Mononuclear cell (primary cell): ENCODE measurements around the gene CDH3. TPM values are rescaled to one million over a fixed set of nuclear protein-coding genes. Genes with fewer than 3 reads are reported as not detected.

Experiments
- H3K27me3 ChIP-seq: 2 replicates; pipeline ENCODE4 v1.6.0; 2011; ENCODE audit warnings: low read length, control low read depth; ENCODE audit not compliant: insufficient read depth
- H3K4me1 ChIP-seq: 2 replicates; pipeline ENCODE4 v1.5.1; 2011; ENCODE audit warnings: mild to moderate bottlenecking, low read length, control low read depth; ENCODE audit not compliant: insufficient read depth
- H3K4me3 ChIP-seq: 2 replicates; pipeline ENCODE4 v1.5.1; 2011; ENCODE audit warnings: mild to moderate bottlenecking, low read length, moderate library complexity
- H3K9me3 ChIP-seq: 2 replicates; pipeline ENCODE4 v1.5.1; 2011; ENCODE audit warnings: low read depth, mild to moderate bottlenecking, control low read depth, low read length
- total RNA-seq: library from RNA; depleted of rRNA; stranded (reverse); fragments of >200 nt; gene quantifications from one replicate; pipeline ENCODE4 v1.2.3, GENCODE V29; 2012

CDH3 gene
- total RNA-seq, 1 donor = 0.10 TPM

- H3K27me3 ChIP-seq = peaks cover 55% of the 10 kb centered on the region
- H3K9me3 ChIP-seq = no peaks in the 10 kb centered on the region
- no peak overlapping the region for H3K4me3 ChIP-seq
These were observed 2.5 kb upstream of the CDH3 start for GRCh38 chr16:68642436-68643101.

GRCh38 chr16:68643227-68643626, 1.9 kb upstream of the CDH3 start:
- peaks cover 17% of the 10 kb centered on the region for H3K4me1 ChIP-seq
- no peaks in the 10 kb centered on the region for H3K9me3 ChIP-seq
- H3K4me3 ChIP-seq = no peak overlapping the region
- peaks cover 62% of the 10 kb centered on the region for H3K27me3 ChIP-seq

More at GRCh38 chr16:68642436-68643101, 2.5 kb upstream of the CDH3 start:
- H3K4me1 ChIP-seq = peaks cover 17% of the 10 kb centered on the region

GRCh38 chr16:68643847-68644246, 1.3 kb upstream of the CDH3 start:
- H3K9me3 ChIP-seq = no peaks in the 10 kb centered on the region
- H3K4me1 ChIP-seq = peaks cover 17% of the 10 kb centered on the region
- peaks cover 67% of the 10 kb centered on the region for H3K27me3 ChIP-seq
- H3K4me3 ChIP-seq = no peak overlapping the region

- Histone ChIP-seq H3K27me3 (peaks cover 71% of the 10 kb centered on the region), H3K4me3 (no peak overlapping the region), H3K4me1 (peaks cover 17% of the 10 kb centered on the region), H3K9me3 (no peaks in the 10 kb centered on the region)
These were observed 814 bp upstream of the CDH3 start for GRCh38 chr16:68644296-68644695.

GRCh38 chr16:68645494-68646388, 631 bp downstream of the CDH3 start:
- peaks cover 17% of the 10 kb centered on the region for H3K4me1 ChIP-seq
- no peak overlapping the region for H3K4me3 ChIP-seq
- peaks cover 71% of the 10 kb centered on the region for H3K27me3 ChIP-seq
- no peaks in the 10 kb centered on the region for H3K9me3 ChIP-seq

- peaks cover 68% of the 10 kb centered on the region for H3K27me3 ChIP-seq
- peaks cover 17% of the 10 kb centered on the region for H3K4me1 ChIP-seq
- no peaks in the 10 kb centered on the region for H3K9me3 ChIP-seq
- H3K4me3 ChIP-seq = no peak overlapping the region
These were observed 2.0 kb downstream of the CDH3 start for GRCh38 chr16:68646953-68647659.

GRCh38 chr16:68651136-68651535, 6.0 kb downstream of the CDH3 start:
- Histone ChIP-seq H3K4me1 (peaks cover under 1% of the 10 kb centered on the region), H3K9me3 (no peaks in the 10 kb centered on the region), H3K27me3 (peaks cover 28% of the 10 kb centered on the region), H3K4me3 (no peak overlapping the region)

GRCh38 chr16:68652659-68653058, 7.5 kb downstream of the CDH3 start:
- Histone ChIP-seq H3K9me3 (no peaks in the 10 kb centered on the region), H3K27me3 (peaks cover 15% of the 10 kb centered on the region), H3K4me3 (no peak overlapping the region), H3K4me1 (no peaks in the 10 kb centered on the region)

GRCh38 chr16:68655806-68656205, 10.7 kb downstream of the CDH3 start:
- Histone ChIP-seq H3K27me3 (no peaks in the 10 kb centered on the region), H3K4me1 (no peaks in the 10 kb centered on the region), H3K4me3 (no peak overlapping the region), H3K9me3 (no peaks in the 10 kb centered on the region)

GRCh38 chr16:68656751-68657150, 11.6 kb downstream of the CDH3 start:
- Histone ChIP-seq H3K9me3 (no peaks in the 10 kb centered on the region), H3K4me3 (no peak overlapping the region), H3K4me1 (no peaks in the 10 kb centered on the region), H3K27me3 (no peaks in the 10 kb centered on the region)

GRCh38 chr16:68658341-68658973, 13.3 kb downstream of the CDH3 start:
- Histone ChIP-seq H3K4me1 (no peaks in the 10 kb centered on the region), H3K27me3 (no peaks in the 10 kb centered on the region), H3K9me3 (no peaks in the 10 kb centered on the region), H3K4me3 (no peak overlapping the region)

- Histone ChIP-seq H3K4me3 (no peak overlapping the region), H3K9me3 (no peaks in the 10 kb centered on the region), H3K27me3 (no peaks in the 10 kb centered on the region), H3K4me1 (no peaks in the 10 kb centered on the region)
These were observed 13.9 kb downstream of the CDH3 start for GRCh38 chr16:68658974-68659360.

GRCh38 chr16:68659412-68660358, 14.6 kb downstream of the CDH3 start:
- H3K4me3 ChIP-seq = no peak overlapping the region
- H3K4me1 ChIP-seq = no peaks in the 10 kb centered on the region
- no peaks in the 10 kb centered on the region for H3K27me3 ChIP-seq
- H3K9me3 ChIP-seq = no peaks in the 10 kb centered on the region

- no peaks in the 10 kb centered on the region for H3K4me1 ChIP-seq
- H3K4me3 ChIP-seq = no peak overlapping the region
- no peaks in the 10 kb centered on the region for H3K9me3 ChIP-seq
- no peaks in the 10 kb centered on the region for H3K27me3 ChIP-seq
These were observed 15.3 kb downstream of the CDH3 start for GRCh38 chr16:68660359-68660795.
